SK-N-MC (cell line): ENCODE measurements around the gene MTARC2.

Source experiments
- DNase-seq: peaks from one replicate; pipeline ENCODE4 v3.0.0-alpha.2; 2011; ENCODE audit warnings: low read depth, low spot score
- H3K27ac ChIP-seq: fragments of 200-600 bp; sonication (generic); 2 replicates; pipeline ENCODE4 v1.5.1; 2016; ENCODE audit warnings: mixed run types
- H3K36me3 ChIP-seq: fragments of 200-600 bp; sonication (generic); 2 replicates; pipeline ENCODE4 v1.6.1; 2017; ENCODE audit warnings: antibody characterized with exemption, low read length, mixed read lengths; ENCODE audit not compliant: insufficient read depth
- H3K4me3 ChIP-seq: fragments of 200-600 bp; sonication (generic); 2 replicates; pipeline ENCODE4 v1.5.1; 2016
- H3K9ac ChIP-seq: fragments of 200-600 bp; sonication (generic); 2 replicates; pipeline ENCODE4 v1.8.0; 2017; ENCODE audit warnings: mixed run types, mixed read lengths; ENCODE audit not compliant: insufficient read length
- H3K9me3 ChIP-seq: fragments of 200-600 bp; sonication (generic); 2 replicates; pipeline ENCODE4 v1.6.1; 2017; ENCODE audit warnings: low read depth, mild to moderate bottlenecking, antibody characterized with exemption, low read length, moderate library complexity, mixed read lengths
- EZH2 ChIP-seq: fragments of 200-600 bp; sonication (generic); IDR thresholded peaks from one replicate; pipeline ENCODE4 v1.6.1; 2017; ENCODE audit warnings: antibody characterized with exemption
- FOXP2 ChIP-seq: optimal IDR thresholded peaks from 2 replicates; pipeline ENCODE3; 2011; ENCODE audit warnings: mild to moderate bottlenecking, moderate library complexity; ENCODE audit not compliant: insufficient read depth; ENCODE audit errors: extremely low read length, control extremely low read depth
- POLR2AphosphoS5 ChIP-seq: IDR thresholded peaks from 2 replicates; pipeline ENCODE4 v1.6.1; 2012; ENCODE audit warnings: mild to moderate bottlenecking, low read depth, low read length, borderline replicate concordance

MTARC2 gene

GRCh38 chr1:220797553-220797952 lies 49.4 kb downstream of the MTARC2 start:
- no peak overlapping the region for H3K9ac ChIP-seq
- no peak overlapping the region for H3K27ac ChIP-seq
- TF ChIP-seq POLR2AphosphoS5 (no peak), FOXP2 (no peak), EZH2 (no peak)
- DNase-seq: no peak
- H3K9me3 ChIP-seq: no peaks in the 10 kb centered on the region
- no peak overlapping the region for H3K4me3 ChIP-seq
- no peaks in the 10 kb centered on the region for H3K36me3 ChIP-seq

DNA sequence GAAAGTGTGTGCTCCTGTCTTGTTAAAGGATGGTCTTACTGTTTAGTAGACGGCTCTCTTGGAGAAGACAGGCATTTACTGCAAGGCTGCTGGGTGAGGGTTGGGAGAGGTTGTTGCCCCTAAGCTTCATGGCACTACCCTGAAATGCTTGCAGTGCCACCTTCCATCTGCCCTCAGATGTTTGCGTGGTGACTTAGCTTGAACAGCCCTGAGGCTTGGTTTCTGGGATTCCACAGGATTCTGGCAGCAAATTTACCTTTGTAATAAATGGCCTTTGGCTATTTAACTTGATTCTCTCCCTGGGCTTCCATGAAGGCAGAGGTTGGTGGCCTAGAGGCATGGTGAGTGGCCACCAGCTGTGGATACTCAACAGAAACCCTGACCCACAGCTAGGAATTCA lies 50.2 kb downstream of the MTARC2 start:
- TF ChIP-seq EZH2 (no peak), FOXP2 (no peak), POLR2AphosphoS5 (no peak)
- Histone ChIP-seq H3K9me3 (no peaks in the 10 kb centered on the region), H3K4me3 (no peak overlapping the region), H3K27ac (no peak overlapping the region), H3K9ac (no peak overlapping the region), H3K36me3 (no peaks in the 10 kb centered on the region)
- no peak for DNase-seq

DNA sequence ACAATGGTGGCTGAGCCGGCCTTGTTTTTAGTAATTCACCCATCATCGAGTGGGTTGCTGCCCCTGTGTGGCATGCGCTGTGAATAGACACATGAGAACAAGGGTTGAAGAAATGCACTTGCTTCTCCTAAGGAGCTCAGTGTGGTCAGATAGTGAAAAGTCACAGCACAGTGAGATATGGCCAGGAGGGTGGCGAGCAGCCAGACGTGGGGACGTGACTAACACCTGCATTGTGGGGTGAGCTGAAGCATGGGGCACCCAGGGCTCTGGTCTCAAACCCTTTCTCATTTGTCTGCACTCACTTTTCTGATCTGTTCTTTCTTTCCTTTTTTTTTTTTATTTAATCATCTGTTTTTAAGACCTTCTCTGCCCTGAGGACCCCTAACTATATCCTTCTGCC lies 52.1 kb downstream of the MTARC2 start:
- H3K27ac ChIP-seq: no peak overlapping the region
- TF ChIP-seq EZH2 (no peak), FOXP2 (no peak), POLR2AphosphoS5 (no peak)
- no peaks in the 10 kb centered on the region for H3K36me3 ChIP-seq
- H3K9me3 ChIP-seq: no peaks in the 10 kb centered on the region
- H3K9ac ChIP-seq: no peak overlapping the region
- no peak overlapping the region for H3K4me3 ChIP-seq
- no peak for DNase-seq

DNA sequence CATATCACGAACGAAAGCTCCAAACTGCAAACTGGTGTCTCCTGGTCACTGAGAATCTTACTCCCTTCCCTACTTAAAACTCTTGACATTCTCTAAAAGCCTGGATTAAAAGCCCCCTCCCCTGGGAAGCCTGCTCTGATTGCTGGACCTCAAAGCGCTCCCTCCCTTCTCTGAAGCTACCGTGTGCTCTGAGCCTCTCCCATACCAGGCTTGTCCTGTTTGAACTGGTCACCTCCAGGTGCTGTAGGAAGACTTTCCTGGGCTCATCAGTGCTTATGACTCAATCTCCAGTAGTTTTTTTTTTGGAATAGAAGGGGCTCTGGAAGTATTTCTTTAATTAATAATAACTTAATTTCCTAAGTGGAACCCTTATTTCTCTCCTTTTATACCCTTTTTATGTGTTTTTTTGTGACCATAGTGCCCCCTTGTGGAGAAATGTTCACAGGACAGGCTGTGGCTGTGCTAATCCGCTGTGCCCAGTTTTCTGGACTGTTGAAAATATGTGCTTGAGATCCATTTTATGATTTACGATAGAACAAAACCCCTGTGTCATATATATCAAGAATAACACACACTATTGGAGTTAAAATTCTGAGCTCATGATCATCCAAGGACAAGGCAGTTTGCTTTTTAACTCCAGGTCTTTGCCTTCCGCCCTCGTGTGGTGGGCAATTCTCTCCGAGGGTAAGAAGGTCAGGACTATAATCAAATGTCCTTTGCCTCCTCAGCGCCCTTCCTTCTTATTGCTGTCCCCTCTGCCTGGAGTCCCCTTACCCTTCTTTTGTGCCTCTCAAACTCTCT lies 55.5 kb downstream of the MTARC2 start:
- TF ChIP-seq POLR2AphosphoS5 (no peak), FOXP2 (no peak), EZH2 (no peak)
- Histone ChIP-seq H3K4me3 (no peak overlapping the region), H3K36me3 (no peaks in the 10 kb centered on the region), H3K9me3 (no peaks in the 10 kb centered on the region), H3K27ac (no peak overlapping the region), H3K9ac (no peak overlapping the region)
- DNase-seq: no peak

- no peak for TF ChIP-seq POLR2AphosphoS5
- no peak for TF ChIP-seq EZH2
- no peak for TF ChIP-seq FOXP2
- no peaks in the 10 kb centered on the region for H3K36me3 ChIP-seq
- no peak overlapping the region for H3K27ac ChIP-seq
- H3K9ac ChIP-seq: no peak overlapping the region
- no peak for DNase-seq
- H3K9me3 ChIP-seq: no peaks in the 10 kb centered on the region
- H3K4me3 ChIP-seq: no peak overlapping the region
These were observed 56.1 kb downstream of the MTARC2 start for GRCh38 chr1:220804202-220804586.

DNA sequence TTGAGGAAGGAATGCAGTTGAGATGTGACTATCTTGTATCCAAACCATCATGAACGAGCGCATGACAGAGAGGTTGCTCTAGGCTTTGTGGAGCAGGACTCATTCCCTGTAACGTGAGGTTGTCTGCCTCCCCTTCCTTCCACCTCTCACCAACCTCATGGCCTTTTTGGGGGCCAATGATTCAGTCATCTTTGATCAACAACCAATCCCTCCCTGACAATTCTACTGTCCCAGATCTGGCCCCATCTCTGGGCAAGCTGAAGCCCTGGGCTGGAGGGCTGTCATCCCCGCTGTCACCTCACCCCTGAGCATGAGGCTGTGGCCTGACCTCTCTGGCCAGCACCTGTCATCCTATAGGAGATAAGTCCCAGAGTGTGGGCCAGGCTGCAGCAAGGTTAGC lies 58.3 kb downstream of the MTARC2 start:
- no peaks in the 10 kb centered on the region for H3K36me3 ChIP-seq
- H3K9ac ChIP-seq: no peak overlapping the region
- TF ChIP-seq POLR2AphosphoS5: no peak
- no peak for TF ChIP-seq EZH2
- no peak for TF ChIP-seq FOXP2
- no peak for DNase-seq
- H3K9me3 ChIP-seq: no peaks in the 10 kb centered on the region
- no peak overlapping the region for H3K27ac ChIP-seq
- no peak overlapping the region for H3K4me3 ChIP-seq

DNA sequence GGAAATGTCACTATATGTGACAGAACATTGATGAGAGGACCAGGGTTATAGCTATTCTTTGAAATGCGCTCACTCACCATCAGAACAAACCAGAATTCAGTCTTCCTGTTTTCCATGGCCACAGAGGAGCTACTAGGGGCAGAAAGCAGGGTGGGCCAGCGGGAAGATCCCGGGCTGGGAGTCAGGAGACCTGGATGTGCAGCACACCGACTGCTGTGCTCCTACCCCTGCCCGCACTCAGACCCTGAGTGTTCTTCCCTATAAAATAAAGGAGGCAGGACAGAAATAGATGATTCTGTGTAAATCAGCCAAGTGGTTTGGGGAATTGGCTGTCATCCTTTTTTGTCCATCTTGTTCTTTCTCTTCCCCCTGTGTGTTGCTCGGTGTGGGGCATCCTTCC lies 59.6 kb downstream of the MTARC2 start:
- no peak overlapping the region for H3K9ac ChIP-seq
- H3K36me3 ChIP-seq: no peaks in the 10 kb centered on the region
- no peaks in the 10 kb centered on the region for H3K9me3 ChIP-seq
- no peak overlapping the region for H3K27ac ChIP-seq
- TF ChIP-seq EZH2: no peak
- TF ChIP-seq FOXP2: no peak
- TF ChIP-seq POLR2AphosphoS5: no peak
- no peak for DNase-seq
- H3K4me3 ChIP-seq: no peak overlapping the region

- no peak for DNase-seq
- peak overlapping the region; percentile 45 for H3K4me3 ChIP-seq
- no peaks in the 10 kb centered on the region for H3K36me3 ChIP-seq
- H3K27ac ChIP-seq: no peak overlapping the region
- no peak for TF ChIP-seq POLR2AphosphoS5
- TF ChIP-seq FOXP2: no peak
- no peak for TF ChIP-seq EZH2
- H3K9ac ChIP-seq: no peak overlapping the region
- H3K9me3 ChIP-seq: no peaks in the 10 kb centered on the region
These were observed 60.4 kb downstream of the MTARC2 start for GRCh38 chr1:220808345-220809186.
